HEK293 (cell line): ENCODE measurements around the gene ZFPL1.
A peak's percentile ranks its signal among the peaks of the same experiment; 100 is the strongest.

Experiments
- CTCF ChIA-PET: fragments of 350-600 bp; formaldehyde crosslinking; extraction: SDS; loops from one replicate; lab custom pipeline; 2021; ENCODE audit warnings: antibody characterized with exemption; lab: Yijun Ruan, JAX
- POLR2A ChIA-PET: fragments of 300-600 bp; formaldehyde crosslinking; extraction: SDS; loops from one replicate; lab custom pipeline; 2020; ENCODE audit warnings: antibody characterized with exemption, inconsistent platforms; lab: Yijun Ruan, JAX
- H3K27ac ChIP-seq: fragments of 200-500 bp; sonication (Bioruptor generic); 2 replicates; pipeline ENCODE4 v1.5.1; 2014; ENCODE audit warnings: low read depth, low read length, control low read depth, inconsistent platforms; ENCODE audit errors: extremely low read depth
- H3K36me3 ChIP-seq, 2 experiments: fragments of 200-500 bp in 1 of 2; sonication (Bioruptor generic) in 1 of 2; 1 replicate in 1 of 2; 2 replicates in 1 of 2; pipeline ENCODE4 v1.5.1; 2014 to 2017; ENCODE audit warnings: inconsistent platforms in 2 of 2, low read length in 2 of 2; ENCODE audit not compliant: control insufficient read depth in 2 of 2, insufficient read depth in 1 of 2
- H3K4me1 ChIP-seq: fragments of 200-500 bp; sonication (Bioruptor generic); 2 replicates; pipeline ENCODE4 v1.5.1; 2014; ENCODE audit warnings: mild to moderate bottlenecking, low read length, inconsistent platforms; ENCODE audit not compliant: control insufficient read depth, insufficient read depth
- H3K4me3 ChIP-seq: 2 replicates; pipeline ENCODE4 v1.5.1; 2011; ENCODE audit warnings: low read depth, mild to moderate bottlenecking, control low read depth, low read length, moderate library complexity
- H3K9me3 ChIP-seq: fragments of 200-500 bp; sonication (Bioruptor generic); 2 replicates; pipeline ENCODE4 v1.5.1; 2014; ENCODE audit warnings: low read depth, low read length, inconsistent platforms; ENCODE audit not compliant: control insufficient read depth, insufficient read depth
- AEBP2 ChIP-seq: fragments of 450-650 bp; formaldehyde crosslinking; IDR thresholded peaks from 2 replicates; pipeline ENCODE4 v1.5.1; 2016; ENCODE audit warnings: missing biosample characterization, missing genetic modification characterization, borderline replicate concordance
- BCL11B ChIP-seq: fragments of 450-650 bp; formaldehyde crosslinking; IDR thresholded peaks from 2 replicates; pipeline ENCODE4 v1.5.1; 2016; ENCODE audit warnings: low read depth, missing biosample characterization, missing genetic modification characterization
- KLF1 ChIP-seq: fragments of 450-650 bp; formaldehyde crosslinking; IDR thresholded peaks from 2 replicates; pipeline ENCODE4 v1.5.1; 2016; ENCODE audit warnings: missing biosample characterization, missing genetic modification characterization
- PRDM1 ChIP-seq: fragments of 450-650 bp; formaldehyde crosslinking; IDR thresholded peaks from 2 replicates; pipeline ENCODE4; 2016; ENCODE audit warnings: missing biosample characterization, missing genetic modification characterization
- SETDB1 ChIP-seq: IDR thresholded peaks from one replicate; pipeline ENCODE4 v1.6.1; 2017; ENCODE audit warnings: mild to moderate bottlenecking, low read length, moderate library complexity, mixed read lengths; ENCODE audit not compliant: insufficient read length
- WT1 ChIP-seq: fragments of 450-650 bp; formaldehyde crosslinking; IDR thresholded peaks from 2 replicates; pipeline ENCODE4 v1.5.1; 2016; ENCODE audit warnings: missing biosample characterization, missing genetic modification characterization
- ZBTB20 ChIP-seq: fragments of 450-650 bp; formaldehyde crosslinking; IDR thresholded peaks from 2 replicates; pipeline ENCODE4 v1.5.1; 2016; ENCODE audit warnings: missing biosample characterization, missing genetic modification characterization
- ZBTB48 ChIP-seq: fragments of 450-650 bp; formaldehyde crosslinking; IDR thresholded peaks from 2 replicates; pipeline ENCODE4 v1.5.1; 2016; ENCODE audit warnings: missing biosample characterization, missing genetic modification characterization
- ZFP41 ChIP-seq: fragments of 450-650 bp; formaldehyde crosslinking; IDR thresholded peaks from 2 replicates; pipeline ENCODE4 v1.5.1; 2016; ENCODE audit warnings: missing biosample characterization, missing genetic modification characterization, borderline replicate concordance
- ZNF121 ChIP-seq: fragments of 450-650 bp; formaldehyde crosslinking; IDR thresholded peaks from 2 replicates; pipeline ENCODE4 v1.5.1; 2016; ENCODE audit warnings: missing biosample characterization, missing genetic modification characterization
- ZNF280C ChIP-seq: fragments of 450-650 bp; formaldehyde crosslinking; IDR thresholded peaks from 2 replicates; pipeline ENCODE4 v1.5.1; 2016; ENCODE audit warnings: missing biosample characterization, missing genetic modification characterization
- ZNF324 ChIP-seq: fragments of 450-650 bp; formaldehyde crosslinking; IDR thresholded peaks from 2 replicates; pipeline ENCODE4 v1.5.1; 2016; ENCODE audit warnings: missing biosample characterization, missing genetic modification characterization
- ZNF350 ChIP-seq: fragments of 450-650 bp; formaldehyde crosslinking; IDR thresholded peaks from 2 replicates; pipeline ENCODE4 v1.5.0; 2017; ENCODE audit warnings: missing biosample characterization, mild to moderate bottlenecking, missing genetic modification characterization
- ZNF433 ChIP-seq: fragments of 450-650 bp; formaldehyde crosslinking; IDR thresholded peaks from 2 replicates; pipeline ENCODE4 v1.5.1; 2016; ENCODE audit warnings: missing biosample characterization, missing genetic modification characterization, low read depth
- ZNF473 ChIP-seq: fragments of 450-650 bp; formaldehyde crosslinking; IDR thresholded peaks from 2 replicates; pipeline ENCODE4 v1.5.1; 2017; ENCODE audit warnings: missing biosample characterization, missing genetic modification characterization
- ZNF530 ChIP-seq: fragments of 450-650 bp; formaldehyde crosslinking; IDR thresholded peaks from 2 replicates; pipeline ENCODE4 v1.5.1; 2016; ENCODE audit warnings: low read depth, missing biosample characterization, missing genetic modification characterization
- ZNF549 ChIP-seq: fragments of 450-650 bp; IDR thresholded peaks from 2 replicates; pipeline ENCODE4 v1.5.1; 2018; ENCODE audit warnings: missing biosample characterization, missing genetic modification characterization, mild to moderate bottlenecking, inconsistent platforms, moderate library complexity
- ZNF600 ChIP-seq: fragments of 450-650 bp; formaldehyde crosslinking; IDR thresholded peaks from 2 replicates; pipeline ENCODE4 v1.5.1; 2016; ENCODE audit warnings: missing biosample characterization, missing genetic modification characterization
- ZNF624 ChIP-seq: fragments of 450-650 bp; formaldehyde crosslinking; IDR thresholded peaks from 2 replicates; pipeline ENCODE4 v1.5.1; 2017; ENCODE audit warnings: missing biosample characterization, missing genetic modification characterization
- ZNF692 ChIP-seq: fragments of 450-650 bp; formaldehyde crosslinking; IDR thresholded peaks from 2 replicates; pipeline ENCODE4 v1.5.1; 2016; ENCODE audit warnings: missing biosample characterization, missing genetic modification characterization
- ZNF76 ChIP-seq: fragments of 450-650 bp; formaldehyde crosslinking; IDR thresholded peaks from 2 replicates; pipeline ENCODE4; 2016; ENCODE audit warnings: low read depth, missing biosample characterization, missing genetic modification characterization, borderline replicate concordance
- ZNF837 ChIP-seq: fragments of 450-650 bp; formaldehyde crosslinking; IDR thresholded peaks from 2 replicates; pipeline ENCODE4 v1.5.1; 2016; ENCODE audit warnings: missing biosample characterization, missing genetic modification characterization
- ZXDB ChIP-seq: fragments of 450-650 bp; formaldehyde crosslinking; IDR thresholded peaks from 2 replicates; pipeline ENCODE4 v1.5.1; 2016; ENCODE audit warnings: missing biosample characterization, missing genetic modification characterization
- TF ChIP-seq, protein P1 (sequence below): fragments of 450-650 bp; formaldehyde crosslinking; IDR thresholded peaks from 2 replicates; pipeline ENCODE4 v1.5.1; 2016; ENCODE audit warnings: missing biosample characterization, missing genetic modification characterization

Gene ZFPL1

DNA sequence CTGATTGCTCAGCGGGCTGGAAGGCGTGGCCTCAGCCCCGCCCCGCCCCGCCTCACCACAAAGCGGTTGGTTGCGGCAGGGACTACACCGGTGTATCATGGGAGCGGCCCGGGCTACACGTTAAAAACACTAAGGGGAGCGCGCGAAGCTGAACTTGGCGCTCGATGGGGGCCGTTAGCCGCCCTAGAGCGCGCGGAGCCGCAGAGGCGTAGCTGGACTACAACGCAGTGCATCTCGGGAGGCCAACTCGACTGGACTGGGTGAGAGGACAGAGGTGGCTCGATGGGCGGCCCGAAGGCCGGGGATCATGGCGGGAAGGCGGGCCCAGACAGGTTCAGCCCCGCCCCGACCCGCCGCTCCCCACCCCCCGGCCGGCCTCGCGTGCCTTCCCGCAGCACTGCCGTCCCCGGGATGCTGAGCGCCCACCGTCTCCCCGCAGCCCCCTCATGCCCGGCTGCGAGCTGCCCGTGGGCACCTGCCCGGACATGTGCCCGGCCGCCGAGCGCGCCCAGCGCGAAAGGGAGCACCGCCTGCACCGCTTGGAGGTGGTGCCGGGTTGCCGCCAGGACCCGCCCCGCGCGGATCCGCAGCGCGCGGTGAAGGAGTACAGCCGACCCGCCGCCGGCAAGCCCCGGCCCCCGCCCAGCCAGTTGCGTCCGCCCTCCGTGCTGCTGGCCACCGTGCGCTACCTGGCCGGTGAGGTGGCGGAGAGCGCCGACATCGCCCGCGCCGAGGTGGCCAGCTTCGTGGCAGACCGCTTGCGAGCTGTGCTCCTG lies 43.0 kb upstream of the ZFPL1 start, which contains the start of gene SAC3D1 (continued):
- TF ChIP-seq ZNF280C (tag by site-specific recombination) (no peak), ZBTB20 (peak; percentile 70; the same call in 1 of the 2 replicates), ZNF530 (tag by site-specific recombination) (no peak), ZNF433 (no peak), ZNF473 (tag by site-specific recombination) (no peak), ZNF76 (tag by site-specific recombination) (peak; percentile 96), WT1 (tag by site-specific recombination) (no peak), ZNF324 (tag by site-specific recombination) (no peak)
- TF ChIP-seq, all 188 proteins: peak for 37

- no peak overlapping the region for H3K4me3 ChIP-seq
- peak; percentile 89 for TF ChIP-seq KLF1 (tag by site-specific recombination)
- TF ChIP-seq ZFP41 = no peak
- no peak for TF ChIP-seq ZNF350
- no peak for TF ChIP-seq ZBTB48 (tag by site-specific recombination)
- TF ChIP-seq PRDM1 (tag by site-specific recombination) = no peak
- TF ChIP-seq ZNF549 = no peak
- no peak for TF ChIP-seq BCL11B
- H3K27ac ChIP-seq = no peak overlapping the region
- no peaks in the 10 kb centered on the region for H3K9me3 ChIP-seq
- ChIA-PET CTCF (interaction anchor here (0.6 to 1.1 kb wide), 4 partner anchors 14 to 202 kb away, joined by 3 to 5 read pairs (median 4); no protein-coding TSS in a partner anchor), POLR2A (interaction anchor here (0.7 kb wide), 1 partner anchor 12 kb away, joined by 4 read pairs; no protein-coding TSS in a partner anchor)
- peaks cover 0 to 45% of the 10 kb centered on the region in 2 experiments; a peak in 2 of 3 replicates for H3K36me3 ChIP-seq
- H3K4me1 ChIP-seq = no peaks in the 10 kb centered on the region
Observed at GRCh38 chr11:65042891-65043290, 41.1 kb upstream of the ZFPL1 start.

GRCh38 chr11:65043881-65044501 lies 40.0 kb upstream of the ZFPL1 start:
- H3K27ac ChIP-seq = no peak overlapping the region
- H3K9me3 ChIP-seq = no peaks in the 10 kb centered on the region
- H3K4me3 ChIP-seq = no peak overlapping the region
- CTCF ChIA-PET = interaction anchor here (0.7 to 1.1 kb wide), 3 partner anchors 15 to 203 kb away, joined by 3 to 5 read pairs (median 3); no protein-coding TSS in a partner anchor
- POLR2A ChIA-PET = no interaction called here
- H3K4me1 ChIP-seq = no peaks in the 10 kb centered on the region
- H3K36me3 ChIP-seq = peaks cover 0 to 37% of the 10 kb centered on the region in 2 experiments; a peak in 2 of 3 replicates
- TF ChIP-seq BCL11B (no peak), ZFP41 (no peak), ZNF837 (tag by site-specific recombination) (no peak), ZNF600 (tag by site-specific recombination) (peak; percentile 47; the same call in 1 of the 2 replicates), ZNF624 (tag by site-specific recombination) (no peak), ZXDB (tag by site-specific recombination) (no peak), ZNF692 (tag by site-specific recombination) (no peak), SETDB1 (no peak), ZNF121 (tag by site-specific recombination) (no peak), AEBP2 (tag by site-specific recombination) (no peak)
- TF ChIP-seq, protein P1, sequence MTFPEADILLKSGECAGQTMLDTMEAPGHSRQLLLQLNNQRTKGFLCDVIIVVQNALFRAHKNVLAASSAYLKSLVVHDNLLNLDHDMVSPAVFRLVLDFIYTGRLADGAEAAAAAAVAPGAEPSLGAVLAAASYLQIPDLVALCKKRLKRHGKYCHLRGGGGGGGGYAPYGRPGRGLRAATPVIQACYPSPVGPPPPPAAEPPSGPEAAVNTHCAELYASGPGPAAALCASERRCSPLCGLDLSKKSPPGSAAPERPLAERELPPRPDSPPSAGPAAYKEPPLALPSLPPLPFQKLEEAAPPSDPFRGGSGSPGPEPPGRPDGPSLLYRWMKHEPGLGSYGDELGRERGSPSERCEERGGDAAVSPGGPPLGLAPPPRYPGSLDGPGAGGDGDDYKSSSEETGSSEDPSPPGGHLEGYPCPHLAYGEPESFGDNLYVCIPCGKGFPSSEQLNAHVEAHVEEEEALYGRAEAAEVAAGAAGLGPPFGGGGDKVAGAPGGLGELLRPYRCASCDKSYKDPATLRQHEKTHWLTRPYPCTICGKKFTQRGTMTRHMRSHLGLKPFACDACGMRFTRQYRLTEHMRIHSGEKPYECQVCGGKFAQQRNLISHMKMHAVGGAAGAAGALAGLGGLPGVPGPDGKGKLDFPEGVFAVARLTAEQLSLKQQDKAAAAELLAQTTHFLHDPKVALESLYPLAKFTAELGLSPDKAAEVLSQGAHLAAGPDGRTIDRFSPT (tag by site-specific recombination) = peak; percentile 56; the same call in 1 of the 2 replicates
